ENCODE results near the gene FXYD4.

FXYD4 gene

GRCh38 chr10:43374194-43374593 is 2.8 kb downstream of the FXYD4 start:
- Mint-ChIP-seq H3K9me3 (no peaks in the 10 kb centered on the region), H3K36me3 (no peaks in the 10 kb centered on the region), H3K27me3 (no peaks in the 10 kb centered on the region), H3K4me1 (peaks cover 3% of the 10 kb centered on the region), H3K27ac (no peak overlapping the region), H3K4me3 (no peak overlapping the region)
- ATAC-seq (ENCODE audit: low read depth) (no peak), DNase-seq (ENCODE audit: low spot score in 2 of 2) (no peak)

- Mint-ChIP-seq H3K4me1 (peaks cover 3% of the 10 kb centered on the region), H3K9me3 (no peaks in the 10 kb centered on the region), H3K27me3 (no peaks in the 10 kb centered on the region), H3K27ac (no peak overlapping the region), H3K4me3 (no peak overlapping the region), H3K36me3 (no peaks in the 10 kb centered on the region)
- ATAC-seq (ENCODE audit: low read depth) (no peak), DNase-seq (ENCODE audit: low spot score in 2 of 2) (no peak)
Measured at GRCh38 chr10:43375401-43376020, 4.1 kb downstream of the FXYD4 start.

GRCh38 chr10:43376046-43376635 is 4.7 kb downstream of the FXYD4 start:
- H3K4me3 Mint-ChIP-seq, result no peak overlapping the region
- H3K4me1 Mint-ChIP-seq, result peaks cover 3% of the 10 kb centered on the region
- no peaks in the 10 kb centered on the region for H3K27me3 Mint-ChIP-seq
- H3K36me3 Mint-ChIP-seq, result no peaks in the 10 kb centered on the region
- no peak for ATAC-seq (ENCODE audit: low read depth)
- no peak for DNase-seq (ENCODE audit: low spot score in 2 of 2)
- no peaks in the 10 kb centered on the region for H3K9me3 Mint-ChIP-seq
- H3K27ac Mint-ChIP-seq, result no peak overlapping the region

- H3K27ac Mint-ChIP-seq, result no peak overlapping the region
- no peaks in the 10 kb centered on the region for H3K27me3 Mint-ChIP-seq
- H3K36me3 Mint-ChIP-seq, result no peaks in the 10 kb centered on the region
- peaks cover 3% of the 10 kb centered on the region for H3K4me1 Mint-ChIP-seq
- no peak for DNase-seq (ENCODE audit: low spot score in 2 of 2)
- no peaks in the 10 kb centered on the region for H3K9me3 Mint-ChIP-seq
- H3K4me3 Mint-ChIP-seq, result no peak overlapping the region
- no peak for ATAC-seq (ENCODE audit: low read depth)
Measured at GRCh38 chr10:43376828-43377423, 5.5 kb downstream of the FXYD4 start.

GRCh38 chr10:43377424-43377883 is 6.0 kb downstream of the FXYD4 start:
- no peak for DNase-seq (ENCODE audit: low spot score in 2 of 2)
- no peaks in the 10 kb centered on the region for H3K36me3 Mint-ChIP-seq

GRCh38 chr10:43380610-43381222 is 9.3 kb downstream of the FXYD4 start:
- no peak overlapping the region for H3K4me3 Mint-ChIP-seq
- no peak overlapping the region for H3K27ac Mint-ChIP-seq
- DNase-seq (ENCODE audit: low spot score in 2 of 2) (no peak), ATAC-seq (ENCODE audit: low read depth) (no peak)
- no peaks in the 10 kb centered on the region for H3K36me3 Mint-ChIP-seq
- H3K4me1 Mint-ChIP-seq, result peaks cover 7% of the 10 kb centered on the region
- H3K27me3 Mint-ChIP-seq, result no peaks in the 10 kb centered on the region
- no peaks in the 10 kb centered on the region for H3K9me3 Mint-ChIP-seq

More at GRCh38 chr10:43377424-43377883, 6.0 kb downstream of the FXYD4 start:
- H3K4me3 Mint-ChIP-seq, result no peak overlapping the region
- no peaks in the 10 kb centered on the region for H3K9me3 Mint-ChIP-seq
- H3K4me1 Mint-ChIP-seq, result peaks cover 3% of the 10 kb centered on the region
- no peak overlapping the region for H3K27ac Mint-ChIP-seq
- no peaks in the 10 kb centered on the region for H3K27me3 Mint-ChIP-seq
- ATAC-seq (ENCODE audit: low read depth), result no peak

- peaks cover 13% of the 10 kb centered on the region for H3K36me3 Mint-ChIP-seq
- no peak for ATAC-seq (ENCODE audit: low read depth)
- H3K27me3 Mint-ChIP-seq, result no peaks in the 10 kb centered on the region
- no peak for DNase-seq (ENCODE audit: low spot score in 2 of 2)
- no peak overlapping the region for H3K4me3 Mint-ChIP-seq
- H3K9me3 Mint-ChIP-seq, result no peaks in the 10 kb centered on the region
- peaks cover 16% of the 10 kb centered on the region for H3K4me1 Mint-ChIP-seq
- H3K27ac Mint-ChIP-seq, result no peak overlapping the region
Measured at GRCh38 chr10:43383204-43383971, 12.0 kb downstream of the FXYD4 start.

- H3K27ac Mint-ChIP-seq, result peak overlapping the region; percentile 72
- H3K36me3 Mint-ChIP-seq, result peaks cover 18% of the 10 kb centered on the region
- no peak for ATAC-seq (ENCODE audit: low read depth)
- no peaks in the 10 kb centered on the region for H3K9me3 Mint-ChIP-seq
- no peaks in the 10 kb centered on the region for H3K27me3 Mint-ChIP-seq
- H3K4me3 Mint-ChIP-seq, result no peak overlapping the region
- DNase-seq (ENCODE audit: low spot score in 2 of 2), result no peak
- peaks cover 22% of the 10 kb centered on the region for H3K4me1 Mint-ChIP-seq
Measured at GRCh38 chr10:43384252-43385221, 13.1 kb downstream of the FXYD4 start.

- H3K27me3 Mint-ChIP-seq, result no peaks in the 10 kb centered on the region
- H3K4me1 Mint-ChIP-seq, result peaks cover 27% of the 10 kb centered on the region
- peaks cover 26% of the 10 kb centered on the region for H3K36me3 Mint-ChIP-seq
- no peak overlapping the region for H3K4me3 Mint-ChIP-seq
- no peak overlapping the region for H3K27ac Mint-ChIP-seq
- ATAC-seq (ENCODE audit: low read depth) (no peak), DNase-seq (ENCODE audit: low spot score in 2 of 2) (no peak)
- H3K9me3 Mint-ChIP-seq, result no peaks in the 10 kb centered on the region
Measured at GRCh38 chr10:43385412-43386004, 14.1 kb downstream of the FXYD4 start.

GRCh38 chr10:43386549-43386948 is 15.1 kb downstream of the FXYD4 start:
- no peak for ATAC-seq (ENCODE audit: low read depth)
- no peak for DNase-seq (ENCODE audit: low spot score in 2 of 2)
- H3K27me3 Mint-ChIP-seq, result no peaks in the 10 kb centered on the region
- peaks cover 28% of the 10 kb centered on the region for H3K4me1 Mint-ChIP-seq
- H3K36me3 Mint-ChIP-seq, result peaks cover 33% of the 10 kb centered on the region
- no peak overlapping the region for H3K4me3 Mint-ChIP-seq
- no peaks in the 10 kb centered on the region for H3K9me3 Mint-ChIP-seq
- peak overlapping the region; percentile 84 for H3K27ac Mint-ChIP-seq

GRCh38 chr10:43386981-43387677 is 15.7 kb downstream of the FXYD4 start:
- no peak overlapping the region for H3K4me3 Mint-ChIP-seq
- H3K36me3 Mint-ChIP-seq, result peaks cover 36% of the 10 kb centered on the region
- peak overlapping the region; percentile 84 for H3K27ac Mint-ChIP-seq
- no peak for DNase-seq (ENCODE audit: low spot score in 2 of 2)
- no peaks in the 10 kb centered on the region for H3K9me3 Mint-ChIP-seq
- no peak for ATAC-seq (ENCODE audit: low read depth)
- peaks cover 31% of the 10 kb centered on the region for H3K4me1 Mint-ChIP-seq
- no peaks in the 10 kb centered on the region for H3K27me3 Mint-ChIP-seq

- no peaks in the 10 kb centered on the region for H3K9me3 Mint-ChIP-seq
- H3K4me1 Mint-ChIP-seq, result peaks cover 36% of the 10 kb centered on the region
- H3K27me3 Mint-ChIP-seq, result no peaks in the 10 kb centered on the region
- H3K36me3 Mint-ChIP-seq, result peaks cover 39% of the 10 kb centered on the region
- no peak overlapping the region for H3K4me3 Mint-ChIP-seq
- no peak for ATAC-seq (ENCODE audit: low read depth)
- H3K27ac Mint-ChIP-seq, result peak overlapping the region; percentile 84
- DNase-seq (ENCODE audit: low spot score in 2 of 2), result no peak
Measured at GRCh38 chr10:43387678-43388032, 16.2 kb downstream of the FXYD4 start.

All from memory B cell (primary cell).